Lower lobe of right lung (tissue), 2 donors: ENCODE measurements around the gene SEBOX. TPM values are rescaled to one million over a fixed set of nuclear protein-coding genes. Genes with fewer than 3 reads are reported as not detected.

Source experiments
- ATAC-seq, 2 donors: fragments of 200-7000 bp; cut with Tn5 transposase; one replicate each; pipeline ENCODE4 v1.9.1; 2020 to 2022; ENCODE audit warnings: mild to moderate bottlenecking in 2 of 2, moderate library complexity in 2 of 2
- DNase-seq: peaks from one replicate; pipeline ENCODE4 v3.0.0-alpha.2; 2020
- H3K27ac ChIP-seq: fragments of 200-600 bp; one replicate; pipeline ENCODE4 v1.8.0; 2022
- H3K27me3 ChIP-seq: fragments of 200-600 bp; one replicate; pipeline ENCODE4 v1.8.0; 2022; ENCODE audit warnings: low read depth
- H3K36me3 ChIP-seq: fragments of 200-600 bp; one replicate; pipeline ENCODE4 v1.8.0; 2022; ENCODE audit warnings: mild to moderate bottlenecking
- H3K4me1 ChIP-seq: fragments of 200-600 bp; one replicate; pipeline ENCODE4 v1.8.0; 2022
- H3K4me3 ChIP-seq: fragments of 200-600 bp; one replicate; pipeline ENCODE4 v1.8.0; 2022; ENCODE audit warnings: mild to moderate bottlenecking
- H3K9me3 ChIP-seq: fragments of 200-600 bp; one replicate; pipeline ENCODE4 v1.8.0; 2022
- intact Hi-C: fragments of 100-400 bp; cut with DNase I; formaldehyde crosslinking; loops from one replicate; pipeline ENCODE4 v1.11.0; 2022
- total RNA-seq: library from RNA; stranded (reverse); fragmentation: NEBNext Ultra II Directional; extraction: Animal tissue kit (Norgen Biotek cat#: 25700); gene quantifications from one replicate; pipeline ENCODE4 v1.2.1, GENCODE V29; 2021
- TF ChIP-seq, protein P1 (sequence below): fragments of 200-600 bp; IDR thresholded peaks from one replicate; pipeline ENCODE4 v1.8.0; 2022; ENCODE audit warnings: antibody characterized with exemption, mild to moderate bottlenecking
- donor health status: DM: no; HTN: yes; CAD: no; lungs with severe emphysema.

Gene SEBOX
- total RNA-seq, 1 donor from 2014 or later: not detected

DNA sequence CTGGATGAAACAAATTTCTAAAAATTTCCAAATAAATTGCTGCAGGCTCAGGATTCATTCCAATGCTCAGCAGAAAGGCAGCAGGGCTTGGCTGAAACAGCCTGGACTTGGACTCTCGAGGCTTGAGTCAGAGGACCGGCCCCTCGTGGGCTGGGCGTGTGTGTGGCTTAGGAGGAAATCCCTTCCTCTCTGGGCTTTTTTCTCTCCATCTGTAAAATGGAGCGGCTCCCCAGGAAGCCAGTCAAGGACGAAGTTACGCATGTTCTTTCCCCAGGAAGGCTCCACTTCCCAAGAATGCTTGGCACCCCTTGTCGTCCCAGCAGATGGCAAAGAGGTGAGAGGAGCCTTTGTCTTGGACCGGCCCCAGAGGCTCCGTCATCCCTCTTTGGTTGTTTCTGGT is 27.5 kb upstream of the SEBOX start:
- peaks cover 98% of the 10 kb centered on the region for H3K36me3 ChIP-seq

DNA sequence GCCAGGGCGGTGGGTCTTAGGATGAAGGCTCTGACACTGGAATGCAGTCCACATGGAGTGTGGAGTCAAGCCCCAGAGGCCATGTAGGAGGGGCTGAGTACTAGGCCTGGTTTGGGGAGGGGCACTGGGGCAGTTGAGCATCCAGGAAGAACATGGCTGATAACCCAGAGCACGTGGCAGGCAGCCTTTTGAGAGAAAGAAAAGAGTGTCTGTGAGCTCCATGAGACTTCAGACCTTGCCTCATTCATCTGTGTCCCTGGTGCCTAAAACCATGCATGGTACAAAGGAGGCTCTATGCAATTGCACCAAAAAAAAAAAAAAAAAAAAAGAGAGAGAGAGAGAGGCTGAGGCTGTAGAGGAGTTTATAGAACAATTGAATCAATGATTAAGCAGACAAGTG is 26.4 kb upstream of the SEBOX start:
- no peak for DNase-seq
- Histone ChIP-seq H3K27me3 (no peaks in the 10 kb centered on the region), H3K9me3 (no peaks in the 10 kb centered on the region), H3K36me3 (peaks cover 96% of the 10 kb centered on the region), H3K4me1 (no peaks in the 10 kb centered on the region), H3K4me3 (no peak overlapping the region), H3K27ac (no peak overlapping the region)
- intact Hi-C loops: no loop called here
- TF ChIP-seq, protein P1, sequence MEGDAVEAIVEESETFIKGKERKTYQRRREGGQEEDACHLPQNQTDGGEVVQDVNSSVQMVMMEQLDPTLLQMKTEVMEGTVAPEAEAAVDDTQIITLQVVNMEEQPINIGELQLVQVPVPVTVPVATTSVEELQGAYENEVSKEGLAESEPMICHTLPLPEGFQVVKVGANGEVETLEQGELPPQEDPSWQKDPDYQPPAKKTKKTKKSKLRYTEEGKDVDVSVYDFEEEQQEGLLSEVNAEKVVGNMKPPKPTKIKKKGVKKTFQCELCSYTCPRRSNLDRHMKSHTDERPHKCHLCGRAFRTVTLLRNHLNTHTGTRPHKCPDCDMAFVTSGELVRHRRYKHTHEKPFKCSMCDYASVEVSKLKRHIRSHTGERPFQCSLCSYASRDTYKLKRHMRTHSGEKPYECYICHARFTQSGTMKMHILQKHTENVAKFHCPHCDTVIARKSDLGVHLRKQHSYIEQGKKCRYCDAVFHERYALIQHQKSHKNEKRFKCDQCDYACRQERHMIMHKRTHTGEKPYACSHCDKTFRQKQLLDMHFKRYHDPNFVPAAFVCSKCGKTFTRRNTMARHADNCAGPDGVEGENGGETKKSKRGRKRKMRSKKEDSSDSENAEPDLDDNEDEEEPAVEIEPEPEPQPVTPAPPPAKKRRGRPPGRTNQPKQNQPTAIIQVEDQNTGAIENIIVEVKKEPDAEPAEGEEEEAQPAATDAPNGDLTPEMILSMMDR: no peak
- ATAC-seq: no peak

More for the DNA sequence above, 27.5 kb upstream of the SEBOX start:
- intact Hi-C loops: no loop called here
- ATAC-seq: no peak
- no peak overlapping the region for H3K27ac ChIP-seq
- H3K27me3 ChIP-seq: no peaks in the 10 kb centered on the region
- no peaks in the 10 kb centered on the region for H3K9me3 ChIP-seq
- no peak overlapping the region for H3K4me3 ChIP-seq
- no peaks in the 10 kb centered on the region for H3K4me1 ChIP-seq
- no peak for DNase-seq
- TF ChIP-seq, protein P1: no peak

DNA sequence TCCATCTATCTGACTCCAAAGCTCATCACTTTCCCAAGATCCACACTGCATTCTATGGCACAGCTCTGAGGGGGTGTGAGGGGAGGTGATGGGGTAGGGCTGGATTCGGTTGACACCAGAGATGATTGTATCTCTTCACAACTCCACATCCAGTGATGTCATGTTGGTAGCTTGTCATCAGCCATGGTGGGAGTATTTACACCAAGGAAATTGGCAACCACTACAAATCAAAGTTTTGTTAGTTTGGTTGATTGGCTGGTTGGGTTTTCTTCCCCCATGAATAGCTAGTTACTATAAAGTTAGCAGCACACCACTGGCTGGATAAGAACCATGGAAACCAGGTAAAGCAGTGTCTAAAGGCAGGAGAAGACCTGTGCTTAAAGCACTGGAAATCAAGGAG is 26.0 kb upstream of the SEBOX start:
- DNase-seq: no peak
- Histone ChIP-seq H3K36me3 (peaks cover 92% of the 10 kb centered on the region), H3K4me3 (no peak overlapping the region), H3K9me3 (no peaks in the 10 kb centered on the region), H3K4me1 (no peaks in the 10 kb centered on the region), H3K27me3 (no peaks in the 10 kb centered on the region), H3K27ac (no peak overlapping the region)
- TF ChIP-seq, protein P1: no peak
- intact Hi-C loops: no loop called here
- ATAC-seq: no peak

DNA sequence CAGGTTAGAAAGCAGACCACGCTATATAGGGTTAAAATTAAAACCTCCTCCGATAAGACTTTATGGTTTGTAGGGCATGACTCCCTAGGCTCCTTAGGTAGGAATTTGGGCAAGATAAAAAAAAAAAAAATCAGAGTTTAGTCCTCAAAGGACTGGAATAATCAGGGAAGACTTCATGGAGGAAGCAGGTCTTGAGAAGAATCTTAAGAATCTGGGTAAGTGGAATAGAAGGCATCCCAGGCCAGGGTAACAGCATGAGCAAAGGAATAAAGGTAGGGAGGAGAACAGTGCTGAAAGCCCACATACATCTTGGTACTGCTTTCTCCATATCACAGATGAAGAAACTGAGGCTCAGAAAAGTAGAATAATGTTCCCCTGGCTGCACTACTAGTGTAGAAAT is 25.6 kb upstream of the SEBOX start:
- ATAC-seq (no peak), DNase-seq (no peak)
- no peaks in the 10 kb centered on the region for H3K27me3 ChIP-seq
- no peak overlapping the region for H3K27ac ChIP-seq
- no peak overlapping the region for H3K4me3 ChIP-seq
- H3K36me3 ChIP-seq: peaks cover 88% of the 10 kb centered on the region
- no peaks in the 10 kb centered on the region for H3K9me3 ChIP-seq
- intact Hi-C loops: no loop called here
- TF ChIP-seq, protein P1: no peak
- H3K4me1 ChIP-seq: peaks cover 2% of the 10 kb centered on the region

DNA sequence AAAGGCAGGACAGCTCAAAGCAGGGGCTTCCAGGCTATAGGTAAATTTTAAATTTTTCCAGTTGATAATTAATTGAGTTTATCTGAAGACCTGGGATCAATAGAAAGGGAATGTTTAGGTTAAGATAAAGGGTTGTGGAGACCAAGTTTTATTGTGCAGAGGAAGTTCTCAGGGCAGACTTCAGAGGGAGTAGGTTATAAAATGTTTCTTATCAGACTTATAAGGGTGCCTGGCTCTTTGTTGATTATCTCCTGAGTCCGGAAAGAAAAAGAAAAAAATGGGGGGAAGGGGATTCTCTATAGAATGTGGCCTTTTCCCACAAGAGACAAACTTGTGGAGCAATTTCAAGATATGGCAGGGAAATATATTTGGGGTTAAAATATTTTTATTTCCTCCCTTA is 25.1 kb upstream of the SEBOX start:
- DNase-seq: no peak
- Histone ChIP-seq H3K27ac (no peak overlapping the region), H3K4me1 (peaks cover 6% of the 10 kb centered on the region), H3K4me3 (no peak overlapping the region), H3K9me3 (no peaks in the 10 kb centered on the region), H3K36me3 (peaks cover 83% of the 10 kb centered on the region), H3K27me3 (no peaks in the 10 kb centered on the region)
- TF ChIP-seq, protein P1: no peak
- intact Hi-C loops: no loop called here
- no peak for ATAC-seq

DNA sequence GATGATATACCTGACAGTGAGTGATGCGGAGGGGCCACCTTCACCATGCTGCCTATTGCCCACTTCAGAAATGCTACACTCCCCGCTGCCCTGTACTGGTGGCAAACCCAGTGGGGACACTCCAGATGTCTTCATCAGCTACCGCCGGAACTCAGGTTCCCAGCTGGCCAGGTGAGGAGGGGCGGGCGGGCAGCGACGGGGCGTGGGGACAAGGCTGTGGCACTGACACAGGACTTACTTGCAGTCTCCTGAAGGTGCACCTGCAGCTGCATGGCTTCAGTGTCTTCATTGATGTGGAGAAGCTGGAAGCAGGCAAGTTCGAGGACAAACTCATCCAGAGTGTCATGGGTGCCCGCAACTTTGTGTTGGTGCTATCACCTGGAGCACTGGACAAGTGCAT is 23.1 kb upstream of the SEBOX start:
- H3K27ac ChIP-seq: no peak overlapping the region
- ATAC-seq (no peak), DNase-seq (no peak)
- peaks cover 65% of the 10 kb centered on the region for H3K36me3 ChIP-seq
- H3K9me3 ChIP-seq: no peaks in the 10 kb centered on the region
- TF ChIP-seq, protein P1: no peak
- H3K27me3 ChIP-seq: no peaks in the 10 kb centered on the region
- intact Hi-C loops: no loop called here
- H3K4me3 ChIP-seq: no peak overlapping the region
- H3K4me1 ChIP-seq: peaks cover 17% of the 10 kb centered on the region
